ENCODE data around the gene SEMA3A. TPM values are rescaled to one million over a fixed set of nuclear protein-coding genes. Genes with fewer than 3 reads are reported as not detected.

Gene SEMA3A
- total RNA-seq, 1 experiment from 2014 or later = 14.2 TPM

DNA sequence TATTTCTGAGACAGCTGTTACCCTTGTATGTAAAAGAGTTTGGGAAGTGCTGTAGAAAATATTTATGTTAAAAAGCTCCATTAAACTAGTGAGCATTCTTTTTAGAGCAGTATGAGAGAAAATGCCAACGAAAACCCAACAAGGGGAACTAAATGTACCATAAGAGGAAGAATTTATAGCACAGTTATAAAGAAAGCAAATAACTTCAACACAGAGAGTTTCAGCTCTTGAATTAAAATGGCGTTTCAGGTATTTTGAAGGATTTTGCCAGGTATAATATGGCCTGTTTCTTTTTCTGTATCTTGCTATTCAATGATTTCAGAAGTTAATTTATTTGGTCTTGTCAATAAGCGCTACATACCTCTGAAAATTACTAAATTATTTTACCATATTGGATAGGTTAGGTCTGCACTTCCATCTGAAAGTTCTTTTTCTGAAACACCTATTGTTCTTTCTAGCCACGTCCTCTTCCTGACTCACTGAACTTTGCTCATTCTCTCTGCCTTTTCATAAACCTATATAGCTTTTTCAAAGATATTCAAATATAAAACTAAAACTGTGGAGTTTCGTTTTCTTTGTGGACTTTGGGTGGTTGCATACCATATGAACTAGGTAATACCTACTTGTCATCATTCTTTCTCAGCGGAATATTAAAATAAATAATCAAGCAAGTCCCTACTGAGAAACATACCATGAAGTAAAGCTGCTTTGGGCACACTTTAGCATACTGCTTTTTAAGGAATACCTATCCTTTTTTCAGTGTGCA lies 136.1 kb downstream of the SEMA3A start:
- Histone ChIP-seq H3K9me3 (ENCODE audit: control insufficient read depth in 1 of 2, insufficient read depth in 1 of 2, low read depth in 1 of 2, low read length in 2 of 2) (no peaks in the 10 kb centered on the region), H3K4me1 (ENCODE audit: control insufficient read depth in 1 of 2, insufficient read depth in 2 of 2, low read length in 2 of 2) (peaks cover 9 to 21% of the 10 kb centered on the region in 2 experiments), H2AFZ (ENCODE audit: low read depth, low read length, poor library complexity, severe bottlenecking) (no peak overlapping the region), H3K27me3 (ENCODE audit: insufficient read depth, low read length) (no peaks in the 10 kb centered on the region), H3K36me3 (ENCODE audit: control insufficient read depth in 1 of 2, insufficient read depth in 2 of 2, low read length in 2 of 2) (no peaks in the 10 kb centered on the region), H4K20me1 (ENCODE audit: insufficient read depth) (no peaks in the 10 kb centered on the region), H3K27ac (ENCODE audit: low read depth, low read length) (no peak overlapping the region), H3K4me3 (replicated peaks in 1 of 2; ENCODE audit: low read depth in 1 of 2, low read length in 2 of 2) (no peak overlapping the region), H3K79me2 (ENCODE audit: insufficient read depth, low read length) (no peaks in the 10 kb centered on the region), H3K9ac (ENCODE audit: low read length) (no peak overlapping the region), H3K4me2 (ENCODE audit: low read length) (no peak overlapping the region), H3K9me2 (ENCODE audit: insufficient read depth) (no peaks in the 10 kb centered on the region)
- BruUV-seq (replicated peaks) = TSS peak; percentile 40
- POLR2A ChIA-PET = no interaction called here
- no peak for TF ChIP-seq SIN3A (IDR thresholded peaks at IDR 0.05; ENCODE audit: low read depth)
- TF ChIP-seq SP1 (IDR thresholded peaks at IDR 0.05; ENCODE audit: low read depth) = no peak
- TF ChIP-seq ZFX (IDR thresholded peaks at IDR 0.05) = no peak
- TF ChIP-seq ZNF274 (IDR thresholded peaks at IDR 0.05; ENCODE audit: low read depth, low read length) = no peak
- TF ChIP-seq ELF1 (IDR thresholded peaks at IDR 0.05; ENCODE audit: borderline replicate concordance, low read depth) = no peak
- TF ChIP-seq RAD21 (IDR thresholded peaks at IDR 0.05; ENCODE audit: low read depth) = no peak
- TF ChIP-seq EZH2 (IDR thresholded peaks at IDR 0.05) = no peak
- TF ChIP-seq, protein P1, sequence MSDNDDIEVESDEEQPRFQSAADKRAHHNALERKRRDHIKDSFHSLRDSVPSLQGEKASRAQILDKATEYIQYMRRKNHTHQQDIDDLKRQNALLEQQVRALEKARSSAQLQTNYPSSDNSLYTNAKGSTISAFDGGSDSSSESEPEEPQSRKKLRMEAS (IDR thresholded peaks at IDR 0.05) = no peak
- no peak for TF ChIP-seq JUND (IDR thresholded peaks at IDR 0.05)
- no peak for TF ChIP-seq EGR1 (IDR thresholded peaks at IDR 0.05; ENCODE audit: low read depth)
- TF ChIP-seq EZH2phosphoT487 (IDR thresholded peaks at IDR 0.05; ENCODE audit: borderline replicate concordance) = no peak
- TF ChIP-seq CEBPB (IDR thresholded peaks at IDR 0.05; ENCODE audit: low read depth) = no peak
- no peak for TF ChIP-seq POLR2AphosphoS5 (IDR thresholded peaks at IDR 0.05; ENCODE audit: low read depth, low read length)
- no peak for TF ChIP-seq CBX3 (IDR thresholded peaks at IDR 0.05; ENCODE audit: low read depth)
- intact Hi-C loops (cut with micrococcal nuclease) = no loop called here
- DNase-seq (ENCODE audit: low read depth, low spot score) (no peak), ATAC-seq (no peak)
- CTCF ChIA-PET = no interaction called here
- RAD21 ChIA-PET (ENCODE audit: low non-redundant PET in 1 of 2, low total read pairs in 2 of 2, uncharacterized antibody in 2 of 2, unreplicated experiment in 2 of 2) = no interaction called here
